Osteocyte (in vitro differentiated cells): ENCODE results near the gene DHX36. TPM values are rescaled to one million over a fixed set of nuclear protein-coding genes. Genes with fewer than 3 reads are reported as not detected.

ENCODE experiments used
- DNase-seq: peaks from one replicate; pipeline ENCODE4 v3.0.0; 2021; ENCODE audit warnings: mixed read lengths; ENCODE audit not compliant: unreplicated experiment; ENCODE audit errors: extremely low spot score
- H3K27ac Mint-ChIP-seq: one replicate; pipeline ENCODE4 v1.8.0; 2021; ENCODE audit warnings: mild to moderate bottlenecking, mixed read lengths; ENCODE audit not compliant: unreplicated experiment
- H3K27me3 Mint-ChIP-seq: one replicate; pipeline ENCODE4 v1.8.0; 2021; ENCODE audit warnings: mixed read lengths; ENCODE audit not compliant: unreplicated experiment
- H3K36me3 Mint-ChIP-seq: one replicate; pipeline ENCODE4 v1.8.0; 2021; ENCODE audit warnings: mixed read lengths; ENCODE audit not compliant: unreplicated experiment
- H3K4me1 Mint-ChIP-seq: one replicate; pipeline ENCODE4 v1.8.0; 2021; ENCODE audit warnings: mixed read lengths; ENCODE audit not compliant: unreplicated experiment
- H3K4me3 Mint-ChIP-seq: one replicate; pipeline ENCODE4 v1.8.0; 2021; ENCODE audit warnings: mild to moderate bottlenecking, moderate library complexity, mixed read lengths; ENCODE audit not compliant: unreplicated experiment
- H3K9me3 Mint-ChIP-seq: one replicate; pipeline ENCODE4 v1.8.0; 2021; ENCODE audit warnings: mixed read lengths; ENCODE audit not compliant: unreplicated experiment
- total RNA-seq: library from RNA; stranded (reverse); gene quantifications from 2 replicates; pipeline ENCODE4 v1.2.1, GENCODE V29; 2021
- TF ChIP-seq, protein P1 (sequence below): fragments of 200-600 bp; sonication (generic); IDR thresholded peaks from 2 replicates; pipeline ENCODE4 v1.5.0; 2021; ENCODE audit warnings: antibody characterized with exemption, mild to moderate bottlenecking, moderate library complexity

Gene DHX36
- total RNA-seq, 1 donor from 2014 or later: 68.2 TPM

DNA sequence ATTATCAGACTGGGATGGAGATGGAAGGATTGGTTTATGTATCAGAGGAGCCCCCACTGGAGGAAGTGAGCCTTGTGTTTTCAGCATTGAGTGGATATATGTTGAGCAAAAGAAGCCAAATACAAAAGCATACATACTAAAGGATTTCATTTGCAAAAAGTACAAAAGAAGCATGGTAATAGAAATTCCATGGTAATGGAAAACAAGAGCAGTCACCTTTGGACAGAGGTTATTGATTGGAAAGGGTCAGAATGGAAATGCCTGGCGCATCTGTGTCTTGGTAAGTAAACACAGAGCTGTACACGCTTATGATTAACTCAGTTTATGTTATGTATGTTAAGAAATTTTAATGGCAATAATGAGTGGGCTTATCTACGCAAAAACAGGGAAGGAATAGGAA is 72.7 kb downstream of the DHX36 start:
- Mint-ChIP-seq H3K36me3 (peaks cover 33% of the 10 kb centered on the region), H3K27me3 (no peaks in the 10 kb centered on the region), H3K4me1 (peaks cover 3% of the 10 kb centered on the region), H3K27ac (no peak overlapping the region), H3K9me3 (no peaks in the 10 kb centered on the region), H3K4me3 (no peak overlapping the region)
- DNase-seq: no peak
- TF ChIP-seq, protein P1, sequence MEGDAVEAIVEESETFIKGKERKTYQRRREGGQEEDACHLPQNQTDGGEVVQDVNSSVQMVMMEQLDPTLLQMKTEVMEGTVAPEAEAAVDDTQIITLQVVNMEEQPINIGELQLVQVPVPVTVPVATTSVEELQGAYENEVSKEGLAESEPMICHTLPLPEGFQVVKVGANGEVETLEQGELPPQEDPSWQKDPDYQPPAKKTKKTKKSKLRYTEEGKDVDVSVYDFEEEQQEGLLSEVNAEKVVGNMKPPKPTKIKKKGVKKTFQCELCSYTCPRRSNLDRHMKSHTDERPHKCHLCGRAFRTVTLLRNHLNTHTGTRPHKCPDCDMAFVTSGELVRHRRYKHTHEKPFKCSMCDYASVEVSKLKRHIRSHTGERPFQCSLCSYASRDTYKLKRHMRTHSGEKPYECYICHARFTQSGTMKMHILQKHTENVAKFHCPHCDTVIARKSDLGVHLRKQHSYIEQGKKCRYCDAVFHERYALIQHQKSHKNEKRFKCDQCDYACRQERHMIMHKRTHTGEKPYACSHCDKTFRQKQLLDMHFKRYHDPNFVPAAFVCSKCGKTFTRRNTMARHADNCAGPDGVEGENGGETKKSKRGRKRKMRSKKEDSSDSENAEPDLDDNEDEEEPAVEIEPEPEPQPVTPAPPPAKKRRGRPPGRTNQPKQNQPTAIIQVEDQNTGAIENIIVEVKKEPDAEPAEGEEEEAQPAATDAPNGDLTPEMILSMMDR: no peak

DNA sequence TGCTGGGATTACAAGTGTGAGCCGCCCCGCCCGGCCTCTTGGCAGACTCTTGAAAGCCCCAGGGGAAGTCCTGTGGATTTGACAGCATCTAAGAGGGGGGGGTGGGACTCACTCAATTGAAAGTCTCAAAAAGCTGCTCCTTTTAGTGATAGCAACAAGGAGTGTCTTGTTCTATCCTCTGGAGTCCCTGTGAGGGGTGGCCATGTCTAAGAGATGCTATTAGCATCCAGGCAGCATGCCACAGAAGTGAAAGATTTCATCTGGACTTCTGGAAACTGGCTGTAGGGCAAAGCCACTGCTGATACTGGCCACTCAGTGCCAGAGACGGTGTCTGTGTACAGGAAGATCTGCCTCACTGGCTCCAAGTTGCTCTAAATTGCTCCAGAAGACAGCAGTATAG is 74.0 kb downstream of the DHX36 start:
- TF ChIP-seq, protein P1: no peak
- Mint-ChIP-seq H3K9me3 (no peaks in the 10 kb centered on the region), H3K4me3 (no peak overlapping the region), H3K27ac (no peak overlapping the region), H3K4me1 (peaks cover 3% of the 10 kb centered on the region), H3K27me3 (no peaks in the 10 kb centered on the region), H3K36me3 (peaks cover 28% of the 10 kb centered on the region)
- DNase-seq: no peak

DNA sequence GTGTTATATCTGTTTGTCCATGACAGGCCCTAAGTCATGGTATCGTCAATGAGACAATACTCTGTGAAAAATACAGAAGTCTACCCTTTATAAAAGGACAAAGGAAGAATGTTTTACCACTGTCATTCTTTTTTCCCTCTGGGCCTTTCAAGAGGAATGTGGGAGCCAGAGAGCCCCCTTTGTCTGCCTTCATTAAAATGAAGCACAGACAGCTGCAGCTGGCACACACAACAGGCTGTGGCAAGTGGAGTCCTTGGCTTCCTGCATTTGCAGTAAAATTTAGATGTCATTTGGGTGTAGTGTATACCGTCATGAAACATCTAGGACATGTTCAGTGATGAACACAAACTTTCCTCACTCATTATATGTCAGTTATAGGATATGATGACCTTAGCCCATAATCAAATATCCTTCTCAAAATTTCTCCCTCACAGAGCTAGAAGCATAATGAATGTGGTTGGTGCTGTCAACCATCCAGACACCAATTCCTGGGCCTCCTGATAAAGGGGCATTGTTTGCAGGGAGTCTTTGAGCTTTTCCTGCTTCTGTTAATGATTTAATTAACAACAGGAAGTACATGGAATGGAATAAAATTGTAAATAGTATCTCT is 76.4 kb downstream of the DHX36 start:
- peaks cover 9% of the 10 kb centered on the region for H3K4me1 Mint-ChIP-seq
- peaks cover 21% of the 10 kb centered on the region for H3K36me3 Mint-ChIP-seq
- no peak overlapping the region for H3K4me3 Mint-ChIP-seq
- H3K27ac Mint-ChIP-seq: no peak overlapping the region
- no peak for DNase-seq
- H3K27me3 Mint-ChIP-seq: no peaks in the 10 kb centered on the region
- no peaks in the 10 kb centered on the region for H3K9me3 Mint-ChIP-seq
- TF ChIP-seq, protein P1: no peak

DNA sequence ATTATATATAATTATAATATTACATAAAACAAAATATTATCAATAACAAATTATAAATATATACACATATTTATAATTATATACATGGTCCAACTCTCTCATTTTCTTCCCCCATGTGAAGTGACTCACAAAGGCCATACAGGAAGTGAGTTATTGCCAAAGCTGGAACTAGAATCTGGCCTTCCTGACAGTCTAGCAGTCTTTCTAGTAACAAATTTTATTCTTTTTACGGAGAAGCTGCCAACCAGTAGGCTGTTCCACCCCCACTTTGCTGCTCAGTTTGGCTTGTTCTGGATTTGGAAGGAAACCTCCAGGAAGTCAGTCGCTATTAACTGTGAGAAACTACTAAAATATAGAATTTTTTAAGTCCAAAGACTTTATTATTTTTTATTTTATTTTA is 79.6 kb downstream of the DHX36 start:
- no peak for DNase-seq
- peaks cover 17% of the 10 kb centered on the region for H3K36me3 Mint-ChIP-seq
- H3K4me3 Mint-ChIP-seq: no peak overlapping the region
- H3K27ac Mint-ChIP-seq: no peak overlapping the region
- H3K27me3 Mint-ChIP-seq: no peaks in the 10 kb centered on the region
- TF ChIP-seq, protein P1: no peak
- no peaks in the 10 kb centered on the region for H3K9me3 Mint-ChIP-seq
- peaks cover 8% of the 10 kb centered on the region for H3K4me1 Mint-ChIP-seq

DNA sequence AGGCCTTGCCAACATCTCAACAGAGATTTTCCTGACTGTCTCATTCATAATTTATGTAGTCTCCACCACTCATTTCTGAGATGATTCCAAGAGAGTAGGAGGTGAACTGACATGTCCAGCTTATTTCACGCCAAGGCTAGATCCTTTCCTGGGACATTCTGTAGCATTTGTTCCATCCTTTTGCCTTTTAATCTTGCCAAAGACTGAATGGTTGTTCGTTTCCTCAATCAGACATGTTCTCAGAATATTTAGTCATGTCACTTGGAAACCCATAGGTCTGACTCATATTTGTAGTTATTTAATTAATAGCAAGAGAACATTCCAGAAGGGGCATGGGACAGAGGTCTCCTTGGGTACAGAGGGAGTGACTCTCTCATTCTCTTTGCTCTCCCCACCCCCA is 80.9 kb downstream of the DHX36 start:
- no peaks in the 10 kb centered on the region for H3K27me3 Mint-ChIP-seq
- no peak for DNase-seq
- H3K4me3 Mint-ChIP-seq: no peak overlapping the region
- peaks cover 12% of the 10 kb centered on the region for H3K36me3 Mint-ChIP-seq
- no peak overlapping the region for H3K27ac Mint-ChIP-seq
- H3K4me1 Mint-ChIP-seq: peaks cover 8% of the 10 kb centered on the region
- no peaks in the 10 kb centered on the region for H3K9me3 Mint-ChIP-seq
- TF ChIP-seq, protein P1: no peak
